Mesothelial cell of epicardium (in vitro differentiated cells): ENCODE data around the gene CDC34. TPM values are rescaled to one million over a fixed set of nuclear protein-coding genes. Genes with fewer than 3 reads are reported as not detected.

Experiments used
- DNase-seq, 2 experiments: peaks; one replicate each; pipeline ENCODE4 v3.0.0; 2021; ENCODE audit warnings: low spot score in 2 of 2; ENCODE audit not compliant: unreplicated experiment in 2 of 2
- H3K27ac Mint-ChIP-seq: 2 replicates; pipeline ENCODE4 v1.8.0; 2021; ENCODE audit warnings: mixed read lengths
- H3K27me3 Mint-ChIP-seq: 2 replicates; pipeline ENCODE4 v1.8.0; 2021; ENCODE audit warnings: low read depth, mixed read lengths
- H3K36me3 Mint-ChIP-seq: 2 replicates; pipeline ENCODE4 v1.8.0; 2021; ENCODE audit warnings: mixed read lengths
- H3K4me1 Mint-ChIP-seq: 2 replicates; pipeline ENCODE4 v1.8.0; 2021; ENCODE audit warnings: mixed read lengths
- H3K4me3 Mint-ChIP-seq: 2 replicates; pipeline ENCODE4 v1.8.0; 2021; ENCODE audit warnings: mild to moderate bottlenecking, moderate library complexity, mixed read lengths
- H3K9me3 Mint-ChIP-seq: 2 replicates; pipeline ENCODE4 v1.8.0; 2021; ENCODE audit warnings: mixed read lengths
- CTCF ChIP-seq: fragments of 200-600 bp; sonication (generic); IDR thresholded peaks from one replicate; pipeline ENCODE4 v1.5.0; 2021; ENCODE audit warnings: antibody characterized with exemption; ENCODE audit not compliant: unreplicated experiment
- total RNA-seq: library from RNA; stranded (reverse); gene quantifications from 3 replicates; pipeline ENCODE4 v1.2.1, GENCODE V29; 2021

CDC34 gene
- total RNA-seq, 1 donor from 2014 or later = 106 TPM

GRCh38 chr19:485583-486236 lies 45.9 kb upstream of the CDC34 start:
- Mint-ChIP-seq H3K9me3 (peaks cover 1% of the 10 kb centered on the region), H3K4me3 (peak overlapping the region; percentile 28), H3K27ac (no peak overlapping the region), H3K27me3 (peaks cover 38% of the 10 kb centered on the region), H3K4me1 (peaks cover 13% of the 10 kb centered on the region), H3K36me3 (no peaks in the 10 kb centered on the region)
- TF ChIP-seq CTCF = no peak
- no peak for DNase-seq

- peak overlapping the region; percentile 80 for H3K4me3 Mint-ChIP-seq
Observed at GRCh38 chr19:488505-489417, 42.8 kb upstream of the CDC34 start.

GRCh38 chr19:489418-490196 lies 42.0 kb upstream of the CDC34 start:
- Mint-ChIP-seq H3K27ac (peak overlapping the region; percentile 47), H3K36me3 (no peaks in the 10 kb centered on the region), H3K9me3 (peaks cover 3% of the 10 kb centered on the region), H3K4me3 (peak overlapping the region; percentile 80), H3K27me3 (peaks cover 25% of the 10 kb centered on the region), H3K4me1 (peaks cover 13% of the 10 kb centered on the region)
- no peak for TF ChIP-seq CTCF
- DNase-seq = no peak

More at GRCh38 chr19:488505-489417, 42.8 kb upstream of the CDC34 start:
- DNase-seq = peak; percentile 92 to 94
- no peak for TF ChIP-seq CTCF
- H3K27me3 Mint-ChIP-seq = peaks cover 30% of the 10 kb centered on the region
- peaks cover 13% of the 10 kb centered on the region for H3K4me1 Mint-ChIP-seq
- no peaks in the 10 kb centered on the region for H3K36me3 Mint-ChIP-seq
- H3K27ac Mint-ChIP-seq = peak overlapping the region; percentile 85
- peaks cover 3% of the 10 kb centered on the region for H3K9me3 Mint-ChIP-seq

GRCh38 chr19:491146-491741 lies 40.3 kb upstream of the CDC34 start:
- DNase-seq = no peak
- H3K27ac Mint-ChIP-seq = no peak overlapping the region
- H3K4me1 Mint-ChIP-seq = peaks cover 9% of the 10 kb centered on the region
- peaks cover 20% of the 10 kb centered on the region for H3K27me3 Mint-ChIP-seq
- no peak for TF ChIP-seq CTCF
- peaks cover 3% of the 10 kb centered on the region for H3K9me3 Mint-ChIP-seq
- H3K4me3 Mint-ChIP-seq = no peak overlapping the region
- H3K36me3 Mint-ChIP-seq = no peaks in the 10 kb centered on the region

GRCh38 chr19:492091-492531 lies 39.4 kb upstream of the CDC34 start:
- Mint-ChIP-seq H3K4me3 (no peak overlapping the region), H3K4me1 (peaks cover 9% of the 10 kb centered on the region), H3K9me3 (peaks cover 3% of the 10 kb centered on the region), H3K27ac (no peak overlapping the region), H3K27me3 (peaks cover 15% of the 10 kb centered on the region), H3K36me3 (no peaks in the 10 kb centered on the region)
- TF ChIP-seq CTCF = no peak
- no peak for DNase-seq
